GM12878 (cell line): Measurements from ENCODE around the gene C14orf119. TPM values are rescaled to one million over a fixed set of nuclear protein-coding genes. Genes with fewer than 3 reads are reported as not detected.

ENCODE experiments used
- ATAC-seq: fragments of 200-7000 bp; cut with Tn5 transposase; 3 replicates; pipeline ENCODE4 v1.9.1; 2020; ENCODE audit warnings: mild to moderate bottlenecking, moderate library complexity
- BruUV-seq: library from RNA; stranded (reverse); fragments of 400-500 nt; replicated peaks from 2 replicates; lab custom pipeline; 2021; lab: Mats Ljungman, UMichigan
- CTCF ChIA-PET: fragments of 300-600 bp; sonication (Branson Sonifier 250); formaldehyde crosslinking; extraction: SDS; loops from one replicate; lab custom pipeline; 2021; ENCODE audit warnings: inconsistent platforms; lab: Yijun Ruan, JAX
- POLR2A ChIA-PET: fragments of 350-600 bp; formaldehyde crosslinking; extraction: SDS; loops from one replicate; lab custom pipeline; 2021; ENCODE audit warnings: inconsistent platforms; lab: Charles Lee
- RAD21 ChIA-PET: fragments of 300-600 bp; sonication (Branson Sonifier 250); formaldehyde crosslinking; loops from one replicate; lab custom pipeline; 2023; ENCODE audit warnings: antibody characterized with exemption; ENCODE audit not compliant: unreplicated experiment; lab: Charles Lee
- SMC1A ChIA-PET: fragments of 300-600 bp; sonication (Branson Sonifier 250); formaldehyde crosslinking; loops from one replicate; lab custom pipeline; 2023; ENCODE audit not compliant: unreplicated experiment, uncharacterized antibody; lab: Charles Lee
- DNase-seq: peaks from one replicate; pipeline ENCODE4 v3.0.0-alpha.2; 2011; ENCODE audit warnings: low read depth, low spot score
- FAIRE-seq: peaks from 3 replicates; lab custom pipeline; 2011; peaks lifted over from hg19 to GRCh38; lab: Jason Lieb, UNC
- H2AFZ ChIP-seq: 2 replicates; pipeline ENCODE4 v1.6.0; 2011; ENCODE audit warnings: low read depth, low read length, control low read depth; ENCODE audit not compliant: control insufficient read depth
- H3K27ac ChIP-seq: 2 replicates; pipeline ENCODE4 v1.5.1; 2011; ENCODE audit warnings: control low read depth; ENCODE audit not compliant: control insufficient read depth, insufficient read depth
- H3K27me3 ChIP-seq, 2 experiments: replicated peaks in 1 of 2; 2 replicates each; pipeline versions ENCODE4 v1.6.0 to v1.6.1; 2011; ENCODE audit warnings: low read length in 1 of 2; ENCODE audit not compliant: control insufficient read depth in 2 of 2, insufficient read depth in 2 of 2
- H3K36me3 ChIP-seq, 2 experiments: 2 replicates each; pipeline ENCODE4 v1.5.1; 2011; ENCODE audit warnings: low read length in 1 of 2; ENCODE audit not compliant: control insufficient read depth in 2 of 2, insufficient read depth in 2 of 2
- H3K4me1 ChIP-seq: 2 replicates; pipeline ENCODE4 v1.6.1; 2011; ENCODE audit warnings: mild to moderate bottlenecking, low read length, moderate library complexity, mixed read lengths; ENCODE audit not compliant: control insufficient read depth, insufficient read depth
- H3K4me2 ChIP-seq: 2 replicates; pipeline ENCODE4 v1.6.0; 2011; ENCODE audit warnings: control low read depth; ENCODE audit not compliant: control insufficient read depth, insufficient read depth
- H3K4me3 ChIP-seq: fragments of 200-600 bp; sonication (generic); 2 replicates; pipeline ENCODE4 v1.5.1; 2016
- H3K79me2 ChIP-seq: 2 replicates; pipeline ENCODE4 v1.6.0; 2011; ENCODE audit warnings: low read length; ENCODE audit not compliant: control insufficient read depth, insufficient read depth
- H3K9ac ChIP-seq: 2 replicates; pipeline ENCODE4 v1.8.0; 2011; ENCODE audit warnings: low read length, control low read depth, mixed read lengths; ENCODE audit not compliant: control insufficient read depth, insufficient read depth
- H3K9me3 ChIP-seq: replicated peaks from 3 replicates; pipeline ENCODE4 v1.5.1; 2011; ENCODE audit warnings: mild to moderate bottlenecking, low read length; ENCODE audit not compliant: control insufficient read depth, insufficient read depth
- H4K20me1 ChIP-seq: 2 replicates; pipeline ENCODE4 v1.6.0; 2011; ENCODE audit not compliant: control insufficient read depth, insufficient read depth
- ATF2 ChIP-seq: IDR thresholded peaks from 2 replicates; pipeline ENCODE4 v1.6.1; 2012; ENCODE audit warnings: low read length, inconsistent platforms
- BHLHE40 ChIP-seq, 2 experiments: fragments of 450-650 bp in 1 of 2; IDR thresholded peaks; 2 replicates each; pipeline ENCODE4 v1.6.1; 2011 to 2017; ENCODE audit warnings: low read depth in 2 of 2, borderline replicate concordance in 1 of 2, improper control_type of control experiment in 1 of 2, low read length in 1 of 2, mild to moderate bottlenecking in 1 of 2
- CBX3 ChIP-seq: fragments of 200-600 bp; sonication (generic); IDR thresholded peaks from 2 replicates; pipeline ENCODE4 v1.6.1; 2016; ENCODE audit warnings: low read depth, borderline replicate concordance
- GATAD2B ChIP-seq: fragments of 450-650 bp; conservative IDR thresholded peaks from 2 replicates; pipeline ENCODE4 v1.6.1; 2017; ENCODE audit warnings: low read depth, mild to moderate bottlenecking, moderate library complexity
- IRF3 ChIP-seq: fragments of 450-650 bp; IDR thresholded peaks from 2 replicates; pipeline ENCODE4 v1.6.1; 2014; ENCODE audit warnings: mild to moderate bottlenecking
- PAX8 ChIP-seq: fragments of 450-650 bp; IDR thresholded peaks from 2 replicates; pipeline ENCODE4 v1.6.1; 2017; ENCODE audit warnings: mild to moderate bottlenecking, moderate library complexity
- PKNOX1 ChIP-seq: fragments of 450-650 bp; IDR thresholded peaks from 2 replicates; pipeline ENCODE4 v1.6.1; 2016; ENCODE audit warnings: mild to moderate bottlenecking
- POLR2AphosphoS2 ChIP-seq: IDR thresholded peaks from 2 replicates; pipeline ENCODE4 v1.6.1; 2011; ENCODE audit warnings: low read depth, mild to moderate bottlenecking, low read length, improper control_type of control experiment, moderate library complexity
- SMAD1 ChIP-seq: fragments of 450-650 bp; IDR thresholded peaks from 2 replicates; pipeline ENCODE4 v1.6.1; 2018; ENCODE audit warnings: mild to moderate bottlenecking, low read depth; ENCODE audit not compliant: partially characterized antibody
- SUPT20H ChIP-seq: IDR thresholded peaks from 2 replicates; pipeline ENCODE4 v1.6.1; 2011; ENCODE audit warnings: low read depth, mild to moderate bottlenecking, low read length, moderate library complexity, borderline replicate concordance; ENCODE audit not compliant: control insufficient read depth
- ZBTB11 ChIP-seq: fragments of 450-650 bp; formaldehyde crosslinking; IDR thresholded peaks from 2 replicates; pipeline ENCODE4 v1.5.0; 2022; ENCODE audit warnings: mild to moderate bottlenecking, missing genetic modification characterization
- ZNF217 ChIP-seq: fragments of 450-650 bp; IDR thresholded peaks from 2 replicates; pipeline ENCODE4 v1.6.1; 2017; ENCODE audit warnings: antibody characterized with exemption, mild to moderate bottlenecking
- ZNF384 ChIP-seq: IDR thresholded peaks from 2 replicates; pipeline ENCODE4 v1.6.1; 2012; ENCODE audit warnings: low read depth, mild to moderate bottlenecking, low read length, improper control_type of control experiment, borderline replicate concordance
- WGBS: methylation state at CpG from one replicate; pipeline ENCODE4 v1.1.6; 2016; ENCODE audit warnings: low lambda C conversion rate; ENCODE audit not compliant: insufficient replicate concordance, insufficient coverage; ENCODE audit errors: missing lambda C conversion rate; 5-methylcytosine and 5-hydroxymethylcytosine counted together
- in situ Hi-C: fragments of 300-500 bp; cut with MboI; formaldehyde crosslinking; loops from 9 replicates; pipeline ENCODE4 v1.14.3; 2018; ENCODE audit warnings: mixed read lengths
- intact Hi-C: fragments of 100-400 bp; cut with micrococcal nuclease; formaldehyde crosslinking; loops from one replicate; pipeline ENCODE4 v1.14.2; 2022; ENCODE audit not compliant: unreplicated experiment
- polyA plus RNA-seq, 11 experiments: library from polyadenylated mRNA; depleted of rRNA in 4 of 11; unstranded in 6 of 11; stranded (reverse) in 5 of 11; fragments of >200 nt; fragmentation: Nextera tagmentation in 4 of 11; fragmentation: Illumina TruSeq in 1 of 11; extraction: Ambion mirVana in 4 of 11; extraction: Trizol in 1 of 11; gene quantifications; 1 replicate in 1 of 11; 2 replicates in 10 of 11; pipeline versions ENCODE4 v1.2.1 to v1.2.3, GENCODE V29; 2011 to 2016; ENCODE audit warnings: inconsistent platforms in 2 of 11, missing spikeins in 2 of 11, low read depth in 1 of 11
- total RNA-seq, 4 experiments: library from RNA; depleted of rRNA in 3 of 4; stranded (reverse); fragments of >200 nt in 3 of 4; fragmentation: Illumina TruSeq in 1 of 4; extraction: Trizol in 1 of 4; gene quantifications; 2 replicates each; pipeline versions ENCODE4 v1.2.1 to v1.2.3, GENCODE V29; 2013 to 2021

Gene C14orf119
- total and polyA plus RNA-seq, 10 of the 15 experiments (the other 5 are each of a cell fraction or from before 2014, with no cell fraction given): 32.3 to 228 (median 57.6) TPM

- POLR2A ChIA-PET: no interaction called here
- Histone ChIP-seq H3K9ac (no peak overlapping the region), H3K79me2 (peaks cover 3% of the 10 kb centered on the region), H2AFZ (no peak overlapping the region), H4K20me1 (no peaks in the 10 kb centered on the region; the same call in 1 of the 2 replicates), H3K27me3 (no peaks in the 10 kb centered on the region), H3K27ac (no peak overlapping the region), H3K4me3 (no peak overlapping the region), H3K36me3 (peaks cover 0 to 6% of the 10 kb centered on the region in 2 experiments; a peak in 1 of 4 replicates), H3K9me3 (no peaks in the 10 kb centered on the region), H3K4me2 (no peak overlapping the region), H3K4me1 (no peaks in the 10 kb centered on the region)
- no peak; the same call in 2 of the 3 replicates for ATAC-seq
- no peak for FAIRE-seq
- SMC1A ChIA-PET: no interaction called here
- in situ Hi-C loops: no loop called here
- intact Hi-C loops: no loop called here
- BruUV-seq: no TSS peak
- WGBS: 42% methylated on average over 2 of the region's 2 CpGs
- CTCF ChIA-PET: interaction anchor here (2.0 to 5.8 kb wide), 2 partner anchors 18 to 34 kb away, joined by 5 to 28 read pairs; no protein-coding TSS in a partner anchor
- no peak for DNase-seq
- RAD21 ChIA-PET: interaction anchor here (2.0 kb wide), 1 partner anchor 34 kb away, joined by 6 read pairs; no protein-coding TSS in a partner anchor
- TF ChIP-seq ZNF217 (no peak), BHLHE40 (IDR thresholded peaks at IDR 0.05; ENCODE audit: borderline replicate concordance in 1 of 2, low read depth in 2 of 2, low read length in 1 of 2) (no peak), SUPT20H (no peak), GATAD2B (no peak), IRF3 (no peak), SMAD1 (no peak), ZNF384 (no peak), PAX8 (no peak), PKNOX1 (no peak), POLR2AphosphoS2 (no peak), ZBTB11 (CRISPR knock-in tag) (no peak), CBX3 (no peak), ATF2 (no peak)
Measured at GRCh38 chr14:23102801-23103200, 7.5 kb downstream of the C14orf119 start.
